Measurements from ENCODE around the gene BCORL1. TPM values are rescaled to one million over a fixed set of nuclear protein-coding genes. Genes with fewer than 3 reads are reported as not detected.

The BCORL1 gene
- 1 to 10 TPM; 2.4 to 5.2 (median 3.3) TPM for polyA plus RNA-seq

GRCh38 chrX:129982300-129983251, at the start of gene BCORL1:
TSS of gene BCORL1 (plus strand) at chrX:129982635. CDS start at chrX:130005232, 22,597 bp downstream.
- H3K27ac ChIP-seq (ENCODE audit: low read depth, low read length): no peak within 1 kb of the TSS
- WGBS, 3 donors: 1 to 38% (median 1%) methylated on average over 25 to 67 of the region's 74 CpGs

GRCh38 chrX:129932821-129933321, 49.6 kb upstream of the BCORL1 start:
- H3K27ac ChIP-seq (ENCODE audit: low read depth, low read length): no peak overlapping the region
- 0 to 39% (median 8%) methylated on average over 9 to 47 of the region's 47 CpGs for WGBS, 3 donors

GRCh38 chrX:129933700-129934099, 48.7 kb upstream of the BCORL1 start:
- no peak overlapping the region for H3K27ac ChIP-seq (ENCODE audit: low read depth, low read length)
- 52 to 73% (median 70%) methylated on average over 7 of the region's 7 CpGs for WGBS, 3 donors

GRCh38 chrX:129934461-129934860, 48.0 kb upstream of the BCORL1 start:
- WGBS, 3 donors: 52 to 64% (median 63%) methylated on average over 7 to 10 of the region's 10 CpGs
- H3K27ac ChIP-seq (ENCODE audit: low read depth, low read length): no peak overlapping the region

DNA sequence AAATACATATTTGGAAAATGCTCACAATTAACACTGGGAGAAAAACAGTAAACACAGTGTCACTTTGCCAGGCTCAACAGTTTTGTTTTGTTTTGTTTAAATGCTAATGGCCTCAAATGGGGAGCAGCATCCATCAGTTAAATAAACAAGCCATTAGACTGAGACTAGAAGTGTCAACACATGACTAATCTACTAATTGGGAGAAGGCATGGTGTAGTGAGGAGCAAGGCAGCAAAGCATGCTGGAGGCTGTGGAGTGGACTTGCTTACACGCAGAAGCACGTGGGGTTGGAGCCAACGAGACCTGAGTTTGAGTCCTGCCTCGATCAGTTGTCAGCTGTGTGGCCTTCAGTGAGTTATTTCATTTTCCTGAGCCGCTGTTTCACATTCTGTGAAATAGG, 47.5 kb upstream of the BCORL1 start:
- 68 to 98% (median 83%) methylated on average over 5 of the region's 5 CpGs for WGBS, 3 donors
- H3K27ac ChIP-seq (ENCODE audit: low read depth, low read length): no peak overlapping the region

GRCh38 chrX:129938081-129938480, 44.4 kb upstream of the BCORL1 start:
- H3K27ac ChIP-seq (ENCODE audit: low read depth, low read length): no peak overlapping the region
- 58 to 81% (median 61%) methylated on average over 3 to 4 of the region's 4 CpGs for WGBS, 3 donors

GRCh38 chrX:129939986-129940385, 42.4 kb upstream of the BCORL1 start:
- WGBS, 3 donors: 32 to 57% (median 42%) methylated on average over 7 to 8 of the region's 8 CpGs
- H3K27ac ChIP-seq (ENCODE audit: low read depth, low read length): no peak overlapping the region

- WGBS, 3 donors: 76 to 92% (median 85%) methylated on average over 2 of the region's 2 CpGs
- H3K27ac ChIP-seq (ENCODE audit: low read depth, low read length): no peak overlapping the region
Measured at GRCh38 chrX:129940721-129941120, 41.7 kb upstream of the BCORL1 start.

DNA sequence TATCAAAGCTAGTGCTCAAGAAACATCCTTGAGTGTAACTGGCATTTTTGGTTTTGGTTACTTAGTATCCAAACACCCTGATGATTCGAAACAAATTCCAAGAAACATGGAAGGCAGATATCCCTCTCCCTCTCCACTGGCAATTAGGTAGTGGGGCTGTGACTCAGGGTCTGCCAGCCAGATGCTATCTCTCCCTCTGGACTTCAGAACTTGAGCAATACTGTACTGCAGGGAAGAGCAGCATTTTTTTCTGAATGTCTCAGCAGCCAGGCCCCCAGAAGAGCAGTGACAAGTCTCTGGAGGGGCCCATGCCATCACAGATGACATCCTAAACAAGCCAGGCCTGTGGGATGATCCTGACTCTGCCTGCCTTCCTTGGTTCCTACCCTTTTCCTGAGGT, 37.3 kb upstream of the BCORL1 start:
- no peak overlapping the region for H3K27ac ChIP-seq (ENCODE audit: low read depth, low read length)
- WGBS, 3 donors: 92 to 100% (median 95%) methylated on average over 1 of the region's 1 CpG

DNA sequence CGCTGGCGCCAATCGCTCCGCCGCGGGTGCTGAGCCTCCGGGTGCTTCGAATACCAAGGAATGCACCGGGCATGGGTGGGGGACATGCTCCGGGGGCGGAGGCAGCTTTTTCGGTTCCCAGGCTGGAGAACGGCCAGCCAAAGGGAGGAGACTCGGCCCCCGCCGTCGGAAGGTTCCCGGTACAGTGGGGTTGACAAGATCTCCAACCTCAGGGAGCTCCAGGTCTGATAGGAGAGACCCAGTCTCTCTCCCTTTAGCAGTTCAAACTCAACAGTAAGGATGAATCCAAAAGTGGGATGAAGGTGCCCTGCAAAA, 29.1 kb upstream of the BCORL1 start:
- 7 to 53% (median 20%) methylated on average over 11 to 18 of the region's 18 CpGs for WGBS, 3 donors
- H3K27ac ChIP-seq (ENCODE audit: low read depth, low read length): no peak overlapping the region

- WGBS, 3 donors: 79 to 100% (median 97%) methylated on average over 4 of the region's 4 CpGs
- H3K27ac ChIP-seq (ENCODE audit: low read depth, low read length): no peak overlapping the region
Measured at GRCh38 chrX:129953881-129954280, 28.6 kb upstream of the BCORL1 start.

DNA sequence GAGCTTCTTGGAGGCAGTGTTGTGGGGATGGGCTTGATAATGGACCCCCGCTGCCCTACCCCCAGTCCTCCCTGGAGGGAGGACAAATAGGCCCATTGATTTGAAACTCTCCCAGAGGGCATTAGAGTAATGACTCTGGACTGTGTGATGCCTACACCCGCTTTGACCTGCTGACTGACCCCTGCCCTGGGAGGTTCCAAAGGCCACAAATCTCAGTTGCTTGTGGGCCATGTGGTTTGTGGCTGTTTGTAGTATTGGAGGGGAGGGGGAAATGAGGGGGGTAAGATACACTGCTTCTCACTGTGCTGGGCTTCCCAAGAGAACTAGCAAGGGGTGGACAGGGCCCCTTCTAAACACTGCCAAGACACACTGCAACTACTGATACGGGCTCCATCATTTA, 27.6 kb upstream of the BCORL1 start:
- no peak overlapping the region for H3K27ac ChIP-seq (ENCODE audit: low read depth, low read length)
- 64 to 91% (median 88%) methylated on average over 3 of the region's 3 CpGs for WGBS, 3 donors

- H3K27ac ChIP-seq (ENCODE audit: low read depth, low read length): no peak overlapping the region
- WGBS, 3 donors: 88 to 97% (median 89%) methylated on average over 3 of the region's 3 CpGs
Measured at GRCh38 chrX:129955682-129956081, 26.8 kb upstream of the BCORL1 start.

- WGBS, 3 donors: 78 to 87% (median 82%) methylated on average over 10 of the region's 10 CpGs
Measured at GRCh38 chrX:129956145-129956544, 26.3 kb upstream of the BCORL1 start.

GRCh38 chrX:129956765-129957164, 25.7 kb upstream of the BCORL1 start:
- 9 to 42% (median 12%) methylated on average over 19 to 20 of the region's 20 CpGs for WGBS, 3 donors
- H3K27ac ChIP-seq (ENCODE audit: low read depth, low read length): peak overlapping the region; percentile 38

More at GRCh38 chrX:129956145-129956544, 26.3 kb upstream of the BCORL1 start:
- no peak overlapping the region for H3K27ac ChIP-seq (ENCODE audit: low read depth, low read length)

- 15 to 45% (median 19%) methylated on average over 27 to 45 of the region's 56 CpGs for WGBS, 3 donors
- H3K27ac ChIP-seq (ENCODE audit: low read depth, low read length): peak overlapping the region; percentile 38
Measured at GRCh38 chrX:129957241-129958082, 25.0 kb upstream of the BCORL1 start.

DNA sequence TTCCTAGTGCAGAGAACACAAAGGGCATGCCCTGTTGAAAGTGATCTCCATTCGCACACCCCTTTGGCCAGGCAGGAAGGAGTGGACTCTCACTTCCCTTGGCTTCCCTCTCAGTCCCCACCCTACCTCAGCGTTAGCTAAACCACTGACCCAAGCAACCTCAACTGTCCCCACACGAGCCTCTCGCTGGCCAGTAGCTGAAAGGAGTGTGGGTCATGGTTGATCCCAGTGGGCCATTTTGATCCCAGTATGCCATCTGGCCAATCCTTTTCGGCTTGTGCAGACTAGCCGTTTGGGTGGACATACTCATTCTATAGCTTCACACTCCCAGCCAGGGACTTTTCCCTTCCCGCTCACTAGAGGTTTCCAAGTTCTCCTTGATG, 24.4 kb upstream of the BCORL1 start:
- 71 to 75% (median 73%) methylated on average over 7 of the region's 7 CpGs for WGBS, 3 donors
- no peak overlapping the region for H3K27ac ChIP-seq (ENCODE audit: low read depth, low read length)

- no peak overlapping the region for H3K27ac ChIP-seq (ENCODE audit: low read depth, low read length)
- 46 to 59% (median 50%) methylated on average over 13 of the region's 13 CpGs for WGBS, 3 donors
Measured at GRCh38 chrX:129958814-129959492, 23.5 kb upstream of the BCORL1 start.

DNA sequence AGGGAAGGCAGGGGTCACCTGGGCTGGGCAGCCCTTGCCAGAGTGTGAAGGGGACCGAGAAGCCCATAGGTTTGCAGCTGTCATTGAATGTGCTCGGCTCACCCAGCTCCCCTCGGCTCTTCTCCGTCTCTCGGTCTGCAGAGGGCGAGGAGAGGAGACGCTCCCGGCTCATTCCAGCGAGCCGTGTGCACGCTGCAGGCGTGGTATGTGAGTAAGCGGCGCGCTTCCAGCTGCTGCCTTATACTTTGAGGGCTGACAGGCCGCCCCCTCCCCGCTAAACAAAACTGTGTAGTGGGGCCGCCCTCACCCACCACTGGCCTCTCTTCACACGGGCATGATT, 23.0 kb upstream of the BCORL1 start:
- H3K27ac ChIP-seq (ENCODE audit: low read depth, low read length): no peak overlapping the region
- WGBS, 3 donors: 20 to 61% (median 55%) methylated on average over 3 to 19 of the region's 19 CpGs

Measured in adipose tissue (tissue), 3 donors.